GM21717 (cell line): ENCODE measurements around the gene RAPGEF4.

Source experiments
- ATAC-seq: cut with Tn5 transposase; IDR thresholded peaks from one replicate; pipeline ENCODE4 v1.9.1; 2021; ENCODE audit warnings: mild to moderate bottlenecking, moderate library complexity; ENCODE audit not compliant: unreplicated experiment

The RAPGEF4 gene

DNA sequence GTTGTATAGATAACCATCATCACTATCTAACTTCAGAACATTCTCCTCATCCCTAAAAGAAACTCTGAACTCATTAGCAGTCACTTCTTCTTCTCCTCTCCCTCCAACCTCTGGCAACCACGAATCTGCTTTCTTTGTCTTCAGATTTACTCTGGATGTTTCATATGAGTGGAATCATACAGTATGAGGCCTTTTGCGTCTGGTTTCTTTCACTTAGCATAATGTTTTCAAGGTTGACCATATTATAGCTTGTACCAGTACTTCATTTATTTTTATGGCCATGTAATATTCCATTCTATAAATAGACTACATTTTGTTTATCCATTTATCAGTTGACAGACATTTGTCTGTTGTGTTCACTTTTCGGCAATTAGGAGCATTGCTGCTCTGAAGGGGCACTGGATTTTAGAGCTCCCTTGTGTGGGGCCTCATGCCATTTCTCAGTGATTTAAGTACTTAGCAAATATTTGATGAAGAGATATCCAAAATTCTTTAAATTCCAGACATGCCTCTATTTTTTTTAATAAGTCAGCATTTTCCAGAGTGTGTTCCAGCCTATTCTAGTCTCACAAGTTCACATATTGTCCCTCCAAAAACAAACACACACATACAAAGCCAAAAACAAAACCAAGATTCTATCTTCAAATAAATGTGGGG is 317.5 kb downstream of the RAPGEF4 start:
- ATAC-seq = no peak

DNA sequence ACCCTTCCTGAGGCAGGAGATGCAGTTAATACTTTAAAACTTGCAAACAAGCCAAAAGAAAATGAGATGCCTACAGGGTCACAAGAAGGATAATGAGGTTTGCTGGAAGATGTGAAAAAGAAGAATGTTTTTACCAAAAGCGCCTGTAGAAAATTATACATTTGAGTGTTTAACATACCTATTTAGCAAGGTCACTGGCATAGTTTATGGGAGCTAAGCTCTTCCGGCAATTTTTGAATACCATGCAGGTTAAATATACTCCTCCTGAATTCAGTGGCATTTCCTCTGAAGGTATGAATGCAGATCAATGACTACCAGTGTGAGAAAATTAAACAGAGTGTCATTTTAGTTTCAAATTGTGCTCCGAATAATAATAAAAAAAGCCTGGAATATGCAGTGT is 318.8 kb downstream of the RAPGEF4 start:
- ATAC-seq = no peak

DNA sequence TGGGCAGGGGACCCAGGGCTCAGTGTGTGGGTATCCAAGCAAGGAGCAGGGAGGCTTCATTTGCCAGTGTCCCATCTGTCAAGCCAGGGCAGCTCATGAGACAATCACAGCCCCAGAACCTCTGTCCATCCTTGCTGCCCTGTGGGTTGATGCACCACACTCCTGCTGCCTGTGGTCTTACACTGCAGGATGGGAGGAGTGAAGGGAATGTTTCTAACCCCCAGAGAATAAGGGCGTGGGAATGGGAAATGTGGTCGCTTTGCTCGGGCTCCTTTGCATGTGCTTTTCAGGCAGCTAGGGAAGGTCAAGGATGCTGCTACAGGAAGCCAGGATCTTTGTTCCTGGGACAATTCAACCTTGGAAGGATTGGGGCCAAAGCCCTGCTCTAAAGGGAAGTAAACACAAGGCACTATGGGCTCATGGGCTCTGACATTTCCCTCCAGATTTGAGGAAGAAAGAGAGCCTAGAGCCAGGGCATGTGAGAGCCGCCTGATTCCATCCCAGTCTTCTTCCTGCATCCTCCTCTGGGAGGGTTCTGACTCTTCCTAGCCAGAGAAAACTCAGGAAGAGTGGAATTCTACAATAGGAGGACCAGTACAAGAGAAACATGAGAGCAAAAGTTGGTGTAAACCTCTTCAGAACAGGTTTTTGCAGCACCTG is 321.2 kb downstream of the RAPGEF4 start:
- ATAC-seq = no peak

DNA sequence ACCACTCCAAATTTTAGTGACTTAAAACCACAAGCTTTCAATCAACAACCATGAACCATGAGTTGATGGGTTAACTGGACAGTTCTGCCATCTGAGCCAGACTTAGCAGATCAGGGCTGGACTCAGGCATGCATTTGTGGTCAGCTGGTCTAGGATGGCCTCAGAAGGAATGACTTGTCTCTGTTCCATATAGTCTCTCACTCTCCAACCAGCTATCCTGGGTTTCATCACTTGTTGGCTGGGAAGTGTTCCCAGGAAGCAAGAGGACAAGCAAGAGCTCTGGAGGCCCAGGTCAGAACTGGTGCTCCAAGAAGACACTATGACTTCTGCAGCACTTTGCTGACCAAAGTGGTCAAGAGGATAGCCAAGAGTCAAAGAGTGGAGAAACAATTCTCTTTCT is 322.5 kb downstream of the RAPGEF4 start:
- ATAC-seq = no peak

DNA sequence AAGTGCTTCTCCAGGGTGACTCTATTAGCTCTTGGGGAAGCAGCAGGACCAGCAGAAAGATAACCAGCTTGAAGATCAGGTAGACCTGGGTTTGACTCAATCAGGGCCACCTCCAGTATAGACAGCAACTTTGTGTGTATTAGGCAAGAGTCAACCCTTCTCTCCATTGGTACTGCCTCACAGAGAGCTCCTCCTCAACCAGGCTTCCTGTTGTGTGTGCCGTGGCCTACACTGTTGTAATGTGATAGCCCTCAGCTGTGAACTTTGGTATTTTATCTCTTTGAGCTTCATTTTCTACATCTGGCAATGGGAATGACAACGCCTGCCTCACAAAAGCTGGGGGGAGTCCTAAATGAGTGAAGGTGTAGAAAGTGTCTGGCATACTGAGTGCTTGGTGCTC is 323.0 kb downstream of the RAPGEF4 start:
- ATAC-seq = no peak

DNA sequence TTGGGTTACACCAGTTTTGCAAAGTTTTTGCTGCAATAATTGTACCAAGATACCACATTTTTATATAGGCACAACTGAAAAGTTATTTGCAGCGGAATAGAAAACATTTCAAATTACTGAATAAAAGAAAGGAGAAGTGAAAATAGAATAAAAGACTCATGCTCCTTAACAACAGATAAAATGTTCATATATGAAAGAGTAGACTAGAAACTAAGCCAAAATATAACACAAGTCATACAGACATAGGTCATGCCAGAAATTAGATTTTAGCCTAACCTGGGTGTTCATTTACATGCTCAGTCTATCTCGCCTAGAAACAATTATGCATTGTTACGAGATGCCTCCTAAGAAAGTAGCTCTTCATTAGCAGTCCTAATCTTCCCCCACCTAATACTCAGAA is 323.6 kb downstream of the RAPGEF4 start:
- ATAC-seq = no peak

DNA sequence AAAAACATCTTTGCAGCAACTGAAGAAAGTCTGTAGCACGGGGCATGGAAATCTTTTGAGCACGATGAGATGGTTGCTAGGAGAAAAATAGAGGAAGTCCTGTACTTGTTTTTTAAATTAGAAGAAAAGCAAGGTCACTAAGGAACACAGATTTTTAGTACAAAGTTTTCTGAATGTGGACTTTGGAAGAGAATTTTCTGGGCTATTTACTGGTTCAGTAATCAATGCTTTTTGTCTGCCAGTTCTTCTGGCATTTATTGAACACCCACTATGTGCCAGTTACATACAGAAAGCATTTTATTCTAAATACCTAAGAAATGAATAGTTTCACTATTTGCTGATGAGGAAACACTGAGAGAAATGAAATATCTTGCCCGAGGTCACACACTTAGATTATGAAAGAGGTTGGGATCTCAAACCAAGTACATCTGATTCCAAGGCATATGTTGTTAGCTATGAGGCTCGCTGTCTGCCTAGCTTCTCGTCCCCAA is 324.4 kb downstream of the RAPGEF4 start:
- no peak for ATAC-seq

DNA sequence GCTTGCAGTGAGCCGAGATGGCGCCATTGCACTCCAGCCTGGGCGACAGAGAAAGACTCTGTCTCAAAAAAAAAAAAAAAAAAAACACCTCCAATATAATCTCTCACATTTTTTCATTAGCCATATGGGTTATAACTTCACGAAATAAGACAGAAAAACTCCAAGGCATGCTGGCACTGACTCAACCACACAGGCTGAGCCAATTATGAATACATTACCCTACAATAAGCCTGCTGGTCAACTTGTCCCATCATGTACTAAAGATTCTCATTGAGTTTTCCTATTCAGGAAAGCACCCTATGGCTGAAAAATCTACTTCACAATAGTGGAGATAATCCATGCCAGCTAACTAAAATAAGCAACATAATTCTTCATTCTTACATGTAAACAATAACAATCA is 327.2 kb downstream of the RAPGEF4 start:
- ATAC-seq = no peak

DNA sequence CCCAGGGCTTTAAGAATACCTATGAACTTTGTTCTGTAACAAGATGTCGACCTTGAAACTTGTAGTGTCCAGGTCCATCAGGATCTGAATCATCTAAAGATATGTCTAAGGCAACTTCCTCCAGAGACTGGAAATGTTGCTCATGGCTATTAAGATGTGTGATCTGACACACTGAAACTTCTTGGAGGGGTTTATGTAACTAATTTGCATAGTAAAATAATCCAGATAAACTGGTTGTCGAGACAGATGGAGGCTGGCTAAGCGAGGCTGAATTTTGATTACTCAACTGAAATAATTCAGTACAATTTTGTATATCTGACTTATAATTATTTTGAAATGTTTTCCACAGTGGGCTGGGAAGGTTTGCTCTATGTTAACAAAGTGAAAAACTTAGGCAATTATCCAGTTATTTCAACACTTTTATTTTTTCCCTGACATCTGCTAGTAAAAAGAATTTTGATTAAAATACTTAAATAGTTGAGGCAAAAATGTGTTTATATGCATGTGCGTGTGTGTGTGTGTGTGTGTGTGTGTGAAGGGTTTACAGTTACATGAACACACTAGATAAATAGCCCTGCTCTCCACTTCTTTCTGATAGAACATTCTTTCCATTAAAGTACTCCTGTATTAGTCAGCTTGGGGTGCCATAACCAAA is 328.6 kb downstream of the RAPGEF4 start:
- ATAC-seq = no peak

DNA sequence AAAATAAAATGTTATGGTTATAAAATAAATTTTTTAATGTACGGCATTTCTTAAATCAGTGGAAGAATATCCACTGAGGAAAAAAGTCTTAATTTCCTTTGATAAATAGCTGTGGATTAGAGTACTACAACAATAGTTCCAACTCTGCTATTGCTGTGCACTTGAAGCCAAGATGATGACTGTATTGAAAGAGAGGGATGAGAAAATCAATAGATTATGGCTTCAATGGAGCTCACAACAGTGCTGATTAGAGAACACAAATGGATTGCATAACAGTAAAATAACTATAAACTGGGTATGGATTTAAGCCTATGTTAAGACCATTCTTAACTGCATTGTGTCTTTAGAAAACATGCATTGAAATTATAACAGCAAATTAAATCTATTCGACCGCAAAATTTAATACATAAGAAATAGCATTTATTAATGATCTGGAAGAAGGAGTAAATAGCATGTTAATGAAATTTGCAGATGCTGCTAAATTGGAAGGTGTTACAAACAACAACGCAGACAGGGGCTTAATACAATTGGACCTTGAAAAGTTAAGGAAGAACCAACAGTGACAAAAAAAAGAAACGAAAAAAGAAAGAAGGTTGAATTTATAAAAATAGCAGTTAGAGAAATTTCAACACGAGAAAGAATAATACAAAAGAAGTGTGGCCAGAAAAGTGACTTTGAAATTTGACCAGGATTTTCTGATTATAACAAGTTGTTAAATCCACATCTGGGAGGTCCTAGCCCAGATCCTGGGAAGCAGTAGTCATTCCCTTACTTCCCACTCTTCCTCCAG is 331.4 kb downstream of the RAPGEF4 start:
- ATAC-seq = no peak

DNA sequence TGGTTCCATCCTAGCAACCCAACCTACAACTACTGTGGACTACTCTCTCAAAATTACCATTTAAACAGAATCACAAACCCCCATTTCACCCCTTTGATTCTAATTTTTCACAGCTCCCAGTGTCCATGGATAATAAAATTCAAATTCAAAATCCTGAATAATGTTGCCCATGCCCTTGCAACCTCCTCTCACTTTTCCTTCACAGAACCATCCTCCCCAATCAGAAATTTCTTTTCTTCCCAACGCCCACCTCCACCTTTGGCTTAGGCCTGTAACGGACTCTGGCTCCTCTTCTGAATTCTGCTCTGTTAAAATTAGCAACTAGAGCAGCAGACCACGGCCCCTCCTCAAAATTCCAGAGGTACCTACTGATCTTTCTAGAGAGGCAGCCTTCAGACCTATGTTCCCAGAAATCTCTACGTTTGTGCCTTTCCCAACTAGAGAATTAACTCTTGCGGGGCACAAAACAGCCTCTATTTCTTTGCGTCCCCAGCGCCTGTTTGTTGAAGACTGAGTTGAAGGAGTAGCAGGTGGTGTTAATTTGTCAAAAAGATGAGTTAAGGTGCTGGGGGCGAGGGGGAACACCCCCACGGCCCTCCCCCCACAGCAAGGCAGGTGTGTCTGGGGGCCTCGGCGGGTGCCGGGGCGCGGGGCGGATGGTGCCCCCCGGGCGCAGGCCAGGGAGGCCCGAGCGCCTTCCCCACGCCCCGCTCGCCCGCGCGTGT is 339.6 kb downstream of the RAPGEF4 start:
- no peak for ATAC-seq

DNA sequence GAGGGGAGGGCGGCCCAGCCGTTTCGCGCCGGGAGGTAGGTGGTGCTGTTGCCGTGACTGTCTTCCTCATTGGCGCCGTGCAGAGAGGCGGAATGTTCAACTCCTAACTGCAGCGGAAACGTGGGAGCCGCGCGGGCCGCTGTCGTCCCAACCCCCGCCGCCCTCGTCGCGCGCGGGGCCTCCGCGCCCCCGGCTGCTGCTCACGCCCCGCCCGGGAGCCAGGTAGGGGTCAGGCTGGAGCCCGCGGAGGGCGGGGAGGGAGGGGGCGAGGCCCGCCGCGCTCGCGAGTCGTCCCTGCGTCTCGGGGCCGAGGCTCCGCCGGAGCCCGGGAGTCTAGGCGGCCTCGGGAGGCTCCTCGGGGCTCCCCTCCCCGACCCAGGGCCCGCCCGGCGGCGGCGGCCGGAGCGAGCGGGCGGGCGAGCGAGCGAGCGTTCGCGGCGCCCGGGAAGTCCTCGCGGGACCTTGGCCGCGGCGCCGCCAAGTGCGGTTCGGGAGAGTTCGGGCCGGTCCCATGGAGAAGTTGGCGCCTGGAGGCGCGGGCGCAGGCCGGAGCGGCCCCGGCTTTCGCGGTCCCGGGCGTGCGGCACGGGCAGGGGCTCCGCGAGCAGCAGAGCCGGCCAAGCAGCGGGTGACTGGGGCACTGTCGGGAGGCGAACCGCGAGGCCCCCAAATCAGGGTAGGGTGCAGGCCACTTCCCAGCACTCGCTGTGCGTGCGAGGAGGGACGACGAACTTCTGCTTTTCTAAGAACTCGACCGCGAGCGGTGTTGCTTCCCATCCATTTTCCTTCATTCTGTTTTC is 340.3 kb downstream of the RAPGEF4 start, which contains the start of gene MAP3K20:
Gene MAP3K20, plus strand, starts transcription at position 66 of the 800 bp plus-strand sequence. CDS start 15,186 bp downstream, outside the sequence.
- peak; percentile 55 for ATAC-seq

DNA sequence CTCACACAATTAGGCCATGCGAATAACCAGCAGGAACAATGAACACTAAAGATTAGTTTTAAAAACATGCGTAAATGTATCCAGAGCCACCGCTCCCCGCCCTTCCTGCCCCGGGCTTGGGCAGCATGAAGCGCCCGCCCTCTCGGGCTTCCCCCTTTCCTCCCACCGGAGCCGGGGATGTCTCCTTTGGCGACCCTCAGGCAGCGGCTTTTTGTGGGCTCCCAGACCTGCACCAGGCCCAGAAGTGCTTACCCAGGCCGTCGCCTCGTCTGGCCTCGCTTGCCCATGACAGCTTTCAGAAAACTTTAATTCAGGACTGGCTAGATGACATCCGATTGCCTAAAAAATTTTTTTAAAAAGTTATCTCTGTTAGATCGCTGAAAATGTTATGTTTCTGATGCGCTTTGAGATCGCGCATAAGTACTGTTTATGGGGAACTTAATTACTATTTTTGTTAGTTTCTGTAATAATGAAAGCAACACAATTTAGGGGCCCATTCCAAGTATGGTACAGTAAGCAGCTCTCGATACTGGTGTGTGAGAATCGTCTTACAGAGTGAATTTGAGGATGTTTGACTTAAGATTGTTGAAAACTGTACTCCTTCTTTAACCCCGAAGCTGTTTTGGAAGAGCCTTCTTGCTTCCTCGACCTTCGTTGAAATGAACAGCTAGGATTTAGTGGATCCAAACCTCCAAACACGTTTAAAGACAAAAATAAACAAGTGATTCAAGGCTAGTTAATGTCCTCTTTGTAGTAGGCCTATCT is 341.1 kb downstream of the RAPGEF4 start:
- peak; percentile 30 for ATAC-seq

DNA sequence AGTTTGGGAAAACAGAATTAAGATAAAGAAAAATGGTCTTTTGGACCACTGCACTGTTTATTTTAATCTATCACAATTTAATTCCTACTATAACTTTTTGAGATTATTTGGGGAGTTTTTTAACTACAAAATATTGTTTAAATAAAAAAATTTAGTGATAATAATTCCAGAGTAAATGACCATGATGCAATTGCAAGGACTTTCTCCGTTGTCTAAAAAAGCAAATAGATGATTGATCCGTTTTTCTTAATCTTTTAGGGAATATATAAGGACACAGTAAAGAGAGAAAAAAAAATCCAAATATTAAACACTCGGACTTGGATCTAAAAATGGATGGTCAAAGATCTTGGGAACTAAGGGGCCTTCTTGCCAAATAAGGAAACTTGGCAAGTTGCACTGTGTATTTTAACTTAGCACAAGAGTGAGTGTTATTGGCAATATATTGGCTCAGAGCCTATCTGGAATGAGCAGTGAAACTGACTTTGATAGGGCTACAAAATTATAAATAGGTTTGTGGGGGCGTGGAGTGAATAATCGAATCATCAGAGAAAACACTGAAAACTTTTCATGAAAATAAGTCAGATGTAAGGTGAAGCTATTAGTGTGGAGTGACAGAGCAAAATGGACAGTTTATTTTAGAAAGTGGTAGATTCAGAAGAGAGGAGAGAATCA is 342.0 kb downstream of the RAPGEF4 start:
- ATAC-seq = no peak

DNA sequence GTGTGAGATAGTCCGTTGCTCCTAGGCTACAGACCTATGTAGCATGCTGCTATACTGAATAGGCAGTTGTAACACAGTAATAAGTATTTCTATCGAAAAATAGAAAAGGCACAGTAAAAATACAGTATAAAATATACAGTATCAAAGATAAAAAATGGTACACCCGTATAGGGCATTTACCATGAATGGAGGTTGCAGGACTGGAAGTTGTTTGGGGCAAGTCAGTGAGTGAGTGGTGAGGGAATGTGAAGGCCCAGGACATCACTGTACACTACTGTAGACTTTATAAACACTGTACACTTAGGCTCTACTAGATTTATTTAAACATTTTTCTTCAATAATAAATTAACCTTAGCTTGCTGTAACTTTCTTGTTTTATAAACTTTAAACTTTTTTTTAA is 343.5 kb downstream of the RAPGEF4 start:
- no peak for ATAC-seq

DNA sequence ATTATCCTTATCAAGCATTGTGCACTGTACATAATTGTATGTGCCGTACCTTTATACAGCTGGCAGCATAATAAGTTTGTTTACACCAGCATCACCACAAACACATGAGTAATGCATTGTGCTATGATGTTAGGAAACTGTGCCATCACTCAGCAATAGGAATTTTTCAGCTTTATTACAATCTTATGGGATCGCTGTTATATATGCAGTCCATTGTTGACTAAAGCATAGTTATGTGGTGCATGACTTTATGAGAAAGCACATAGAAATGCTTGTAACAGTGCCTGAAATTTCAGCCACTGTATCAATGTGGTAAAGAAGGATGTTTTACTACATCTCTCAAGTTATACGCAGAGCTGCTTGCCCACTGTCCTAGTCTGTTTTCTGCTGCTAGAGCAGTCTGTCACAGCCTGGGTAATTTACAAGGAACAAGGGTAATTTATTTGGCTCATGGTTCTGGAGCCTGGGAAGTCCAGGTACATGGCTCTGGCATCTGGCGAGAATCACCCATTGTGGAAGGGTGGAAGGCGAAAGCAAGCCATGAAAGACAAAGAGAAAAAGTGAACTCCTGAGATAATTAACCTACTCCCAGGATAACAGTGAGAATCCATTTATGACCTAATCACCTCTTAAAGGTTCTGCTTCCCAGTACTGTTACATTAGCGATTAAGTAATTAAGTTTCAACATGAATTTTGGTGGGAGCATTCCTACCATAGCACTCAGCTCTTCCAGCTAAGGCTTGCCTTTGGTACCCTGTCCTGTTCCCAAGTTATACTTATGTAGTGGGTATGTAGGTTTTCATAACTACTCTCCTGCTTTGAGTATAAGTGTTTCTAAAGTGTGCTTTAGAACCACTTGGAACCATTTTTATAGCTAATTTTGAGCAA is 344.6 kb downstream of the RAPGEF4 start:
- ATAC-seq = no peak

DNA sequence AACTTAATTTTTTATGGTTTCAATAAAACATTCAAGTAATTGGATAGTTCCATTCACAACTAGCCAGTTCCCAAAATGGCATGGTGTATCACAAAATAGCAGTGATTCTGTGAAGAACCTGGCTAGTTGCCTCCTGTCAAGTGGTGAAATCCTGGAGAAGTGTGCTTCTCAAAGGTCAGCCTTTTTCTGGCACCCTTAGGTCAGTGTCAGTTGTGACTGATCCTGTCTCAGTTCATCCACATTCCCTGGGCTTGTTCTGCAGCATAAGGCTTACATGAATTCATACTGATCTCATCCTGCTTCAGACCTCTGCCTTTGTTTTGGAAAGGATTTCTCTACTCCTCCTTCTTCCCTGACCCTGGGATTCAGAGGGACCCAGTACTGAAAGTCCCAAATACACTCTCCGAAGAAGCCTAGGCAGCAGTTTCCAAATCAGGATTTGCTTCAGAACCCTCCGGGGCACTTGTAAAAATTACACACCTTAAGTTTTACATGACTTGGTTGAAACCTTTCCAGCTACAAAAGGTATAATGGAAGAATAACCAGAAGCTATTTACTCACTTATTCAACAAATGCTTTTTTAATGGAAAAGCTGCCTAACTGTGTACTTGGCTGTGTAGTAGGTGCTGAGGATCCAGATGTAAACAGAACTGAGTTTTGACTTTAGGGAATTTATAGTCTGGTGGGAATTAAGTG is 351.0 kb downstream of the RAPGEF4 start:
- ATAC-seq = no peak
